Activated T-helper 17 cell treated with anti-CD3 and anti-CD28 coated beads, Interleukin-2, amount 50 U/mL, for 72 hours (primary cell): ENCODE data around the gene MAGEA11. TPM values are rescaled to one million over a fixed set of nuclear protein-coding genes. Genes with fewer than 3 reads are reported as not detected.
"Not testable (repeated sequence)": the region's sequence is repeated elsewhere in the genome, so short reads cannot be mapped to it uniquely, and the experiment has no call there.

Experiments
- ATAC-seq: fragments of 150-1000 bp; cut with Tn5 transposase; replicated peaks from 2 replicates; pipeline ENCODE4 v1.10.0; 2021; ENCODE audit warnings: mild to moderate bottlenecking, moderate library complexity
- H3K27ac Mint-ChIP-seq: one replicate; pipeline ENCODE4 v1.8.0; 2022; ENCODE audit warnings: mixed read lengths
- H3K27me3 Mint-ChIP-seq: one replicate; pipeline ENCODE4 v1.8.0; 2022; ENCODE audit warnings: mixed read lengths
- H3K36me3 Mint-ChIP-seq: one replicate; pipeline ENCODE4 v1.8.0; 2022; ENCODE audit warnings: low read depth, mild to moderate bottlenecking, mixed read lengths
- H3K4me1 Mint-ChIP-seq: one replicate; pipeline ENCODE4 v1.8.0; 2022; ENCODE audit warnings: mixed read lengths
- H3K4me3 Mint-ChIP-seq: one replicate; pipeline ENCODE4 v1.8.0; 2022; ENCODE audit warnings: mild to moderate bottlenecking, mixed read lengths
- H3K9me3 Mint-ChIP-seq: one replicate; pipeline ENCODE4 v1.8.0; 2022; ENCODE audit warnings: mixed read lengths
- total RNA-seq, 2 donors: library from RNA; stranded (reverse); gene quantifications; one replicate each; pipeline ENCODE4 v1.2.3, GENCODE V29; 2022

Gene MAGEA11
- total RNA-seq, 2 donors from 2014 or later = not detected

DNA sequence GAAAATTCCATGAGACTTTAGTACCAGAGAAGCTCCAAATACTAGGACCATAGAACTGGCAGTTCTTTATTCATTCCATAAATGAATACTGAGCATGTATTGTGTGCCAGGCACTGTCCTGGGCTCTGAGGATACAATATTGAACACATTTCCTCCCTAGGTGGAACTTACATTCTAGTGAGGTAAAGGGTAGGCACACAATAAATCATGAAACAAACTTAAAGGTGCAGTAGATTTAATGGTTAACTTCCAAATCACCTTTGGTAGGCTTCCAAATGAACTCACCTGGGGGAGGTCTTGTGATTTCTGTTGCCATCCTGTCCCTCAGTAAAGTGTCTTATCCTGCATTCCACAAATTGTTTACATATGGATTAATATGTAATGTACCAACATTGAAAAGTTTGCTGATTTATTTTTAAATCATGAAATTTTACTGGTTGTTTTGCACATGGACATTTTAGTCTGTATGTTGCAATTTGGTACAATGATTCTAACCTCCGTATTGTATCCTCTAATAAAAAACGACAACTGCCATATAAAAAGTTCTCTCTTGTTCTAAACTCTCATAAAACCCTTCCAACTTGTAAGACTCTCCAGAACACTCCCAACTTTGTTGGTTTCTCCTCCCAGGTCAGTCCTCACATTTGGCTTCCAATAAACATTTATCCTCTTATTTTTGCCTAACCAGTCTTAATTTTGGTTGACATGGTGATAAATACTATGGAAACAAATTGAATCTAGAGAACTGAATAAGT is 4.5 kb upstream of the MAGEA11 start:
- Mint-ChIP-seq H3K9me3 (no peaks in the 10 kb centered on the region), H3K27me3 (peaks cover 8% of the 10 kb centered on the region), H3K36me3 (no peaks in the 10 kb centered on the region), H3K4me1 (no peaks in the 10 kb centered on the region), H3K27ac (no peak overlapping the region), H3K4me3 (no peak overlapping the region)
- no peak for ATAC-seq

DNA sequence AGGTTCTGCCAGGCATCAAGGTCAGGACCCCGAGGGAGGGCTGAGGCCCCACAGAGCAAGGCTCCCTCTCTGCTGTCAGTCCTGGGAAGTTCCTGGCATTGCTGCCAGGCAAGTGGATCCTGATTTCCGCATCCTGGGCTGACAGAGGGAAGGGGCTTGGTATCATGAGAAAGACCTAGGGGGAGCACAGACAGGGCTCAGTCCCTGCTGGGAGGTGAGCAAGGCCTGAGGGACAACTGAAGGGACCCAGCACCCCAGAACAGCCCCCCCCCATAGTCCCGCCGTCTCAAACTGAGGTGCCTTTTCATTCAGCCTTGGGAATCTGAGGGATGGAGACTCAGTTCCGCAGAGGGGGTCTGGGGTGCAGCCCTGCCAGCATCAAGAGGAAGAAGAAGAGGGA is 971 bp downstream of the MAGEA11 start:
- no peak for ATAC-seq
- no peak overlapping the region for H3K27ac Mint-ChIP-seq
- no peaks in the 10 kb centered on the region for H3K4me1 Mint-ChIP-seq
- H3K4me3 Mint-ChIP-seq = no peak overlapping the region
- no peaks in the 10 kb centered on the region for H3K36me3 Mint-ChIP-seq
- no peaks in the 10 kb centered on the region for H3K9me3 Mint-ChIP-seq
- H3K27me3 Mint-ChIP-seq = peaks cover 4% of the 10 kb centered on the region

DNA sequence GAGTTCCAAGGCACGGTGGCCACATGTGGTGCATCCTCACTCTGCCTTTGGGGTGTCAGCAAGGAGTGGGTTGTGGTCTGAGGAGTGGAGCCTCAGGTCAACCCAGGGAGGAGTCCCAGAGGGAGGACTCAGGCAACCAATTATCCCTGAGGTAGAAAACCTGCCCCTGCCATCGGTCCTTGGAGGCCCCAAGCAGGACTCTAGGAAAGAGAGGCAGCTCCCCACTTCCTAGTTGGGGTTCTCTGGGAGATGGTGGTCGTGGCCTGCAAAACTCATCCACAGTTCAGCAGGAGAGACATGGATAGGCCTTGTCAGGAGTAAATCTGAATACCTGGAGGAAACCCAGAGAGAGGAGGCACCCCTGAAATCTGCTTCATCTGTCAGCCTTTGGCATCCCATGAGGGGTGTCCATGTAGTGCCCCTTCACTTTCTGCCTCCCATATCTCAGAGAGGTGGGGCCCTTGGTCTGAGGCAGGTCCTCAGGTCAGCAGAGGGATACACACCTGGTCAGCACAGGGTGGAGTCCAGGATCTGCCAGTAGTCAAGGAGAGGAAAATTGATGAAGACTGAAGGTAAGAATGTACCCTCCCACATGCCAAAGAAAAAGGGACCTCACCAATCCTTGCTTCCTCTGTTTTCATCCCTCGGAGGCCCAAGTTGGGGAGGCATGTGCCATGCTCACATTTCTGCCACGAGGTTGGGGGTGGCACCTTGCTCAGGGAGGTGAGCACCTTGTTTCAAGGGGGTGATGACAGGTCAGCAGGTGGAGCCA is 1.6 kb downstream of the MAGEA11 start:
- Mint-ChIP-seq H3K9me3 (no peaks in the 10 kb centered on the region), H3K4me3 (no peak overlapping the region), H3K4me1 (no peaks in the 10 kb centered on the region), H3K27ac (no peak overlapping the region), H3K27me3 (peaks cover under 1% of the 10 kb centered on the region), H3K36me3 (no peaks in the 10 kb centered on the region)
- no peak for ATAC-seq

DNA sequence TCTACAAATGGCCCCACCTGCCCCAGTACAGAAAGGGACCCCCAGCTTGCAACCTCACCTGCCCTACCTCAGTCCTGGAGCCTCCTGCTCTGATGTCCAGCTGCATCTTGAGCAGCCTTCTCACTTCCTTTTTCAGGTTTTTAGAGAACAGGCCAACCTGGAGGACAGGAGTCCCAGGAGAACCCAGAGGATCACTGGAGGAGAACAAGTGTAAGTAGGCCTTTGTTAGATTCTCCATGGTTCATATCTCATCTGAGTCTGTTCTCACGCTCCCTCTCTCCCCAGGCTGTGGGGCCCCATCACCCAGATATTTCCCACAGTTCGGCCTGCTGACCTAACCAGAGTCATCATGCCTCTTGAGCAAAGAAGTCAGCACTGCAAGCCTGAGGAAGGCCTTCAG is 3.6 kb downstream of the MAGEA11 start:
- Mint-ChIP-seq H3K4me1 (no peaks in the 10 kb centered on the region), H3K4me3 (no peak overlapping the region)

DNA sequence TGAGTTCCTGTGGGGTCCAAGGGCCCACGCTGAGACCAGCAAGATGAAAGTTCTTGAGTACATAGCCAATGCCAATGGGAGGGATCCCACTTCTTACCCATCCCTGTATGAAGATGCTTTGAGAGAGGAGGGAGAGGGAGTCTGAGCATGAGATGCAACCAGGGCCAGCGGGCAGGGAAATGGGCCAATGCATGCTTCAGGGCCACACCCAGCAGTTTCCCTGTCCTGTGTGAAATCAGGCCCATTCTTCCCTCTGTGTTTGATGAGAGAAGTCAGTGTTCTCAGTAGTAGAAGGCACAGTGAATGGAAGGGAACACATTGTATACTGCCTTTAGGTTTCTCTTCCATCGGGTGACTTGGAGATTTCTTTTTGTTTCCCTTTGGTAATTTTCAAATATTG is 4.8 kb downstream of the MAGEA11 start:
- H3K27ac Mint-ChIP-seq = no peak overlapping the region

More for the DNA sequence above, 3.6 kb downstream of the MAGEA11 start:
- no peak for ATAC-seq
- H3K27me3 Mint-ChIP-seq = no peaks in the 10 kb centered on the region
- H3K36me3 Mint-ChIP-seq = no peaks in the 10 kb centered on the region
- no peaks in the 10 kb centered on the region for H3K9me3 Mint-ChIP-seq
- H3K27ac Mint-ChIP-seq = no peak overlapping the region

DNA sequence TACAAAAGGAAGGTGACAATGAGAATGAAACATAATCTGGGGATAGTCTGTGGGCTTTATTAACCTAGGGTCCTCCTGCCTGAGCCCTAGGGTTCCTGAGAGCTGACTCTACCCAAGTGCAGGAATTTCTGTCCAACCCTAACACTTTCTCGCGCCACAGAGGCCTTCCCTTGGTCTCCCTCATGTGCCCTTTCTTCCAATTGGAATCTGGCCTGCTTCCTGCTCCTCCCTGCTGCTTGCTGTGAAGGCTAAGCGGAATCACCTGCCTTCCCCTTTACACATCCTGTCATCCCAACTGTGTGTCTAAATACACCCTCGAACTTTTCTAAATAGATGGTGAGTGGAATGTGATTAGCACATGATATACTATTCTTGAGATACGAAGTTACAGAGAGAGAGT is 5.9 kb downstream of the MAGEA11 start:
- no peaks in the 10 kb centered on the region for H3K27me3 Mint-ChIP-seq
- no peaks in the 10 kb centered on the region for H3K36me3 Mint-ChIP-seq
- ATAC-seq = no peak
- H3K4me3 Mint-ChIP-seq = no peak overlapping the region
- no peaks in the 10 kb centered on the region for H3K4me1 Mint-ChIP-seq
- no peaks in the 10 kb centered on the region for H3K9me3 Mint-ChIP-seq
- H3K27ac Mint-ChIP-seq = no peak overlapping the region

More for the DNA sequence above, 4.8 kb downstream of the MAGEA11 start:
- H3K36me3 Mint-ChIP-seq = no peaks in the 10 kb centered on the region
- no peaks in the 10 kb centered on the region for H3K9me3 Mint-ChIP-seq
- no peaks in the 10 kb centered on the region for H3K4me1 Mint-ChIP-seq
- ATAC-seq = no peak
- H3K27me3 Mint-ChIP-seq = no peaks in the 10 kb centered on the region
- no peak overlapping the region for H3K4me3 Mint-ChIP-seq

DNA sequence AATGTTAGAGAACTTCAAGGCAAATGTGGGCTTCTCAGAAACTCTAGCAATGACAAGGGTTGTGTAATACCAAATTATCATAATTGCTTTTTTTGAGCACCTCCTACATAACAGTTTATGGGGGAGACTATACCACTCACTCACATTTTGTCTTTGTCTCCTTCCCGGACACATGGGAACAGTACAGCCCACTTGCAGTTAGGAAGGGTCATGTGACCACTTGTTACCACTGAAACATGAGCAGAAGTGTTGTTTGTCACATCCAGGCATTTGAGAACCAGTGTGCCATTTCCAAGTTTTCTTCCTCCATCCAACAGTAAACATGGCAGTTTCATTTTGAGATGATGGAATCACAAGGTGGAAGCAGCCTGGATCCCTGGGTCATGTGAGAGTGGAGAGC is 6.9 kb downstream of the MAGEA11 start:
- no peak overlapping the region for H3K4me3 Mint-ChIP-seq
- no peaks in the 10 kb centered on the region for H3K36me3 Mint-ChIP-seq
- H3K9me3 Mint-ChIP-seq = no peaks in the 10 kb centered on the region
- no peak overlapping the region for H3K27ac Mint-ChIP-seq
- H3K27me3 Mint-ChIP-seq = no peaks in the 10 kb centered on the region
- no peak for ATAC-seq
- no peaks in the 10 kb centered on the region for H3K4me1 Mint-ChIP-seq

DNA sequence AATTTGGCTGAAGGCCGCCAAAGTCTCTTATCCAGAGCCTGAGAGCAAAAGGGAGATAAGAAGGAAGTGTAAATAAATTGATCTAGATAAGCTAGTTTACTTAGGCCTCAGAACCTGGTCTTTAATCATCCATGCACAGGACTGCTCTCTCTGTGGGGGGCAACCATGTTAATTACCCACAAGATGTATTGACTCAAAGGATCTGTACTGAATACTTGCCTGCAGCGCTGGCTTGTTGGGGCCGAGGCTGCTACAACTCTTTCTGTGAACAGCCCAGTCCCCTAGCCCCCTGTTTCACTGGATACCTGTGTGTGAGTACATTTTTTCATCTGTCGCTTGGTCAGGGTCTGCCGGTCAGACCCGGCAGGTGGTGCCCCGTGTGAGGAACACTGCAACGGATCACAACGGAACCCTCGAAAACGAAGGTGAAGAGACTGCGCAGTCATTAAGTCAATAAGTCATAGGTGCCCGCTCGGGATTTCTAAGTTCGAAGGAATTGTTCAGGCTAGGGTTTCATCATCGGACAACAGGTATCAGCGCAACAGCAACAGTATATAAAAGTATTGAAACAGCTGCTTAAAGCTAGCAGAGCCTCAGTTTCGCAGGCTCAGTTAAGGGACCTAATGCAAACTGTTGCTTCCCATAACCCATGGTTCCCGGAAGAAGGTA is 8.3 kb downstream of the MAGEA11 start:
- H3K27ac Mint-ChIP-seq = no peak overlapping the region
- H3K27me3 Mint-ChIP-seq = no peaks in the 10 kb centered on the region
- no peaks in the 10 kb centered on the region for H3K4me1 Mint-ChIP-seq
- no peaks in the 10 kb centered on the region for H3K9me3 Mint-ChIP-seq
- ATAC-seq = no peak
- H3K36me3 Mint-ChIP-seq = no peaks in the 10 kb centered on the region
- H3K4me3 Mint-ChIP-seq = no peak overlapping the region

DNA sequence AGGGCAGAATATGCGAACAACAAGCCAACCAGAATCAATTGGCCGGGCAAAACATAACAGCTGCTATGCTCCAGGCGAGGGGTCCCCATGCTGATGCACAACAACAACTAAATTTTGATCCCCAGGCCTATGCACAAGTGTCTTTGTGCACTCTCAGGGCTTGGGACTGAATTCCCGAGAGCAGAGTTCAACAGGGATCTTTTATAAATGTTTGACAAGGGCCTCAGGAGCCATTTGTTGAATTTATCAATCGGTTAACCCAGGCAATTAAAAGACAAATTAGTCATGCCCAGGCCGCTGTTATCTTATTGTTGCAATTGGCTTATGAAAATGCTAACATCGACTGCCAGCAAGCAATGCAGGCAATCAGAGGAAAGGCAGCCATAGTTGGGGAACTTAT is 9.4 kb downstream of the MAGEA11 start:
- not testable (repeated sequence) for ATAC-seq, H3K4me3 Mint-ChIP-seq, H3K4me1 Mint-ChIP-seq, H3K36me3 Mint-ChIP-seq, H3K27ac Mint-ChIP-seq, H3K27me3 Mint-ChIP-seq, H3K9me3 Mint-ChIP-seq

DNA sequence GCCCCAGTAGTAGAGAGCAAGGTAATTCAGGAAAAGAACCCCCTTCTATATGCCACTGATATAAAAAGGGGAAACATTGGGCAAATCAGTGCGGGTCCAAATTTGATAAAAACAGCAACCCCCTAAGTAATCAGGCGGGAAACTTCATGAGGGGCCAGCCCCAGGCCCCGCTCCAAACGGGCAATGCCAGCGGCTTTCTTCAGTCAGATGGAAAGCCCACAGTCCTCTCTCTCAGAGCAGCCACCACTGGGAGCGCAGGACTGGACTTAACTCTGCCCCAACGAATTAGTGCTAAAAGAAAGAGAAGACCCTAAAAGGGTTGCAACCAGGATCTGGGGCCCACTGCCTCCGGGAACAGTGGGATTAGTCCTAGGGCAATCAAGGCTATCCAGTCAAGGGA is 9.9 kb downstream of the MAGEA11 start:
- Mint-ChIP-seq H3K4me1 (no peaks in the 10 kb centered on the region), H3K9me3 (no peaks in the 10 kb centered on the region), H3K4me3 (no peak overlapping the region), H3K27ac (no peak overlapping the region), H3K36me3 (no peaks in the 10 kb centered on the region), H3K27me3 (no peaks in the 10 kb centered on the region)
- ATAC-seq = no peak

DNA sequence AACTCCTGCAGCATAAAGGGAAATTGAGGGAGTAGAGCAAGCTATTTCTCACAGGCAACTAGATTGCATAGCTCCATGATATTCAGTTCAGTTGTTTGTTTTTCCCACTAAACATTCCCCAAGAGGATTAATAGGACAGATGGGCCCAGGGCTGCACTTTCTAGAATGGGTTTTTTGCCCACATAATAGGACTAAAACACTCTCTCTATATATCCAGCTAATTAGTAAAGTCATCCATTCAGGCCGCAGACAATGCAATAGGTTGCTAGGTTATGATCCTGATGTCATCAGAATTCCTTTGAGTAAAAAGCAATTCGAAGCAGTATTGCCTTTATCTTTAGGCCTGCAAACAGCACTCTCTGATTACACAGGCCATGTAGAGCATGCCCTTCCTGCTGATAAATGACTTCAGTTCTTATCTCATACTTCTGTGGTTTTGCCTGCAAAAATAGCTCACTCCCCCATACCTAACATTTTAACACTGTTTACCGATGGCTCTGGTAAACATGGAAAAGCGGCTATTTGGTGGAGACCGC is 11.8 kb downstream of the MAGEA11 start:
- H3K9me3 Mint-ChIP-seq, H3K36me3 Mint-ChIP-seq, H3K27ac Mint-ChIP-seq, H3K4me1 Mint-ChIP-seq, H3K27me3 Mint-ChIP-seq, ATAC-seq, H3K4me3 Mint-ChIP-seq: not testable (repeated sequence)

DNA sequence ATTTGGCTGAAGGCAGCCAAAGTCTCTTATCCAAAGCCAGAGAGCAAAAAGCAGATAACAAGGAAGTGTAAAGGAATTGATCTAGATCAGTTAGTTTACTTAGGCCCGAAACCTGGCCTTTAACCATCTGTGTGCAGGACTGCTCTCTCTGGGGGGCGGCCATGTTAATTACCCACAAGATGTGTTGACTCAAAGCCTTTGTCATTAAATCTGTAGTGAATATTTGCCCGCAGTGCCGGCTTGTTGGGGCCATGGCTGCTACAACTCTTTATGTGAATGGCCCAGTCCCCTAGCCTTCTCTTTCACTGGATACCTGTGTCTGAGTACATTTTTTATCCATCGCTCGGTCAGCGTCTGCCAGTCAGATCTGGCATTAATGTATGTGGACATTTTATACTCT is 15.4 kb downstream of the MAGEA11 start:
- not testable (repeated sequence) for H3K4me3 Mint-ChIP-seq, H3K27me3 Mint-ChIP-seq, H3K9me3 Mint-ChIP-seq, H3K36me3 Mint-ChIP-seq, H3K4me1 Mint-ChIP-seq, H3K27ac Mint-ChIP-seq, ATAC-seq

DNA sequence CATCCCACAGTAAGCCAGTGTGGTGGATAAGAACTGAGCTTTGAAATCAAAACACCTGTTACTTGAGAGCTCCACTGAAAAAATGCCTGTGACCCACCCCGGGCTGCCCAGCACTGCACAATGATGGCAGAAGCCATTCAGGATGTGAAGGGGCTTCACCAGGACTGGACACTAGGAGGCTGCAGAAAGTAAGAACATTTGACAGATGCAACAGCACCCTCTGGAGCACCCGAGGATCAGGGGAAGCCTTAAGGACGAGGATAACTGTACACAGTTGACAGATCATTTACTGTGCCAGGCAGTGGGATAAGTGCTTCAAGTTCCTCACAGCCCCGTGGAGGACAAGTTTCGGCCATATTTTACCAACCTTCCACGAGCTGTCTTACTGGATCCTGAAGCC is 30.4 kb downstream of the MAGEA11 start:
- not testable (repeated sequence) for H3K4me1 Mint-ChIP-seq, H3K9me3 Mint-ChIP-seq, ATAC-seq, H3K27ac Mint-ChIP-seq, H3K4me3 Mint-ChIP-seq, H3K27me3 Mint-ChIP-seq, H3K36me3 Mint-ChIP-seq

DNA sequence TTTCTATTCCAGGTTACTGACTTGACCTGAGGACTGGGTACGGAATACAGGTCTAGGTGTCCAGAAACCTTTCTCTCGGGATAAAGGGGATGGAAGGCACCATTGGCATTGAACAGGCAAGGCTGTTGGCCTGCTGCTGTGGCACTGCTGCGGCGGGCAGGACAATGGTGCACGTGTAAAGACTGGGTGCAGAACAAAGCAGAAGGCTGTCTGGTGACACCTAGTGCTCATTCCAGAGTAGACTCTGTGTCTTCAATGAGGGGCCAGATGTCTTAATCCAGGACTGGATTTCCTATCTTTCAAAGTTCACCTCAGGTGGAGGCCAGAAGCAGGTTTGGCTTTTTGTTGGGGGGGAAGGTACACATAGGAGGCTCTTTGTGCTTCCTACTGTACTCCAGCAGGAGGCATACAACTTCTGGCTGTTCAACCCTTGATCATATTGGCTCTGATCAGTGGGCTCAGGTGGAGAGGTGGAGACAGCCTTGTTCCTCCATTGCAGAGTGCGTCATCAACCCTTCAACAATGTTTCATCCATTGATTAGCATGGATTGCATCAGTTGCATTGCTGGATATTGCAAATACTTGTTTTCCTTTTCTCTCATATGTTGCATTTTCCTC is 34.6 kb downstream of the MAGEA11 start:
- not testable (repeated sequence) for H3K4me3 Mint-ChIP-seq, H3K27ac Mint-ChIP-seq, ATAC-seq, H3K4me1 Mint-ChIP-seq, H3K36me3 Mint-ChIP-seq, H3K27me3 Mint-ChIP-seq, H3K9me3 Mint-ChIP-seq
